ENCODE data around the gene DCBLD2.
A peak's percentile ranks its signal among the peaks of the same experiment; 100 is the strongest.

Gene DCBLD2, protein sequence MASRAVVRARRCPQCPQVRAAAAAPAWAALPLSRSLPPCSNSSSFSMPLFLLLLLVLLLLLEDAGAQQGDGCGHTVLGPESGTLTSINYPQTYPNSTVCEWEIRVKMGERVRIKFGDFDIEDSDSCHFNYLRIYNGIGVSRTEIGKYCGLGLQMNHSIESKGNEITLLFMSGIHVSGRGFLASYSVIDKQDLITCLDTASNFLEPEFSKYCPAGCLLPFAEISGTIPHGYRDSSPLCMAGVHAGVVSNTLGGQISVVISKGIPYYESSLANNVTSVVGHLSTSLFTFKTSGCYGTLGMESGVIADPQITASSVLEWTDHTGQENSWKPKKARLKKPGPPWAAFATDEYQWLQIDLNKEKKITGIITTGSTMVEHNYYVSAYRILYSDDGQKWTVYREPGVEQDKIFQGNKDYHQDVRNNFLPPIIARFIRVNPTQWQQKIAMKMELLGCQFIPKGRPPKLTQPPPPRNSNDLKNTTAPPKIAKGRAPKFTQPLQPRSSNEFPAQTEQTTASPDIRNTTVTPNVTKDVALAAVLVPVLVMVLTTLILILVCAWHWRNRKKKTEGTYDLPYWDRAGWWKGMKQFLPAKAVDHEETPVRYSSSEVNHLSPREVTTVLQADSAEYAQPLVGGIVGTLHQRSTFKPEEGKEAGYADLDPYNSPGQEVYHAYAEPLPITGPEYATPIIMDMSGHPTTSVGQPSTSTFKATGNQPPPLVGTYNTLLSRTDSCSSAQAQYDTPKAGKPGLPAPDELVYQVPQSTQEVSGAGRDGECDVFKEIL

DNA sequence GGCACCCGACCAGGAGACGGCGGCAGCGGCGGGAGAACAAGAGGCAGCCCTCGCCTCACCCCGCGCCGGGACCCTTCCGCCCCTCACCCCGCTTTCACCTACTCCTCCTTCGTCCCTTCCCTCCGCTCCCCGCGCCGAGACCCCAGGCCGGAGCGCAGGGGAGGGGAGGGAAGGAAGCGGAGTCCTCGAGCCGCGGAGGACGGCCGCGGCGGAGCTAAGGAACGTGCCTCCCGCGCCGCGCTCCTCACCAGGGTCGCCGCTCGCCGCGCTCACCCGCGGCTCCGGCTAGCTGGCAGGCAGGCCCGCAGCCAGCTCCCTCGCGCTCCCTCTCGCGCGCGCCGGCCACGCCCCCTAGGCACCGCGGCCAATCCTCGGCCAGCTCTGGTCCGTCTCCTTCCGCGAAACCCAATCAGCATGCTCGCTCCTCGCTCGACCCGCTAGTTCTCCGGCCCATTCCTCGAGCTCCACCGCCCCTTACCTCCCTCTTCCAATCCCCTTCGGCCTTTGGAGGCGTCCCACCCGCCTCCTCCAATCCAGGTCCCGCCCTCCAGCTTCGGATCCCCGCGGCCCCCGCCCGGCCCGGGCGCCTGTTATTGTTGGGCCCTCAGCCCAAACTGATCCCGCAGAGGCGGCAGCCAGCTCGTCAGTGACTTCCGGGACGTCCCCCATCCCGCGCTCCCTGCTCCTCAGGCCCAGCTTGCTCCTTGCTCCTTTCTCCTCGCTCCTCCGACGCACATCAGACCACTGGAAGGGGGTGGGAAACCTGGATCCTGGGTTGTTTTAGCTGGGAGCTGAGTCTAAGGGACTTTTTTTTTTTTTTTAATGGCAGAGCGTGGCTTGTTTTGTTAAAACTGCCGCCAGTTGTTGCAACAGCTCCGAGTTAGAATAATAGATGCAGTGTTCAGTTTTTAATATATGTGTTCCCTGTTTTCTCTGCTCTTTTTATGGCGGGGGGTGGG is at the start of gene DCBLD2:
DCBLD2 (minus strand) TSS at position 304 of the 959 bp plus-strand sequence. CDS start 369 bp downstream, outside the sequence.
- peak; percentile 98 for DNase-seq (ENCODE audit: low spot score)

DNA sequence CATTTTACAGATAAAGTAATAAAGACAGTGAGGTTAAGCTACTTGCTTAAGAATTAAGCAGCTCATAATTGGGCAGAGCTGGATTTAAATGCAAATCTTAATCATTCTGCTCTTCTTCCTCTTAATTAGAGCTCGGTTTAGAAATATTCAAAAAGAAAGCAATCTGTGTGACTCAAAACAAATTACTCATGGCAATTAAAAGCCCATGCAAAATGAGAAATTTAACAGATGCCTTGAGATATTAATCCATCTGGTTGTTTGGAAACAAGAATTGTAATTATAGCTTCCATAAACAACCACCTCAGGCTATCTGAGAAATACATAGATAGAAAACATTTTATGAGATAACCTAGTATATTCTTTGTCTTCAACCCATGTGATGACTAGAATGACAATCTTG is 44.2 kb upstream of the DCBLD2 start:
- DNase-seq (ENCODE audit: low spot score) = no peak

DNA sequence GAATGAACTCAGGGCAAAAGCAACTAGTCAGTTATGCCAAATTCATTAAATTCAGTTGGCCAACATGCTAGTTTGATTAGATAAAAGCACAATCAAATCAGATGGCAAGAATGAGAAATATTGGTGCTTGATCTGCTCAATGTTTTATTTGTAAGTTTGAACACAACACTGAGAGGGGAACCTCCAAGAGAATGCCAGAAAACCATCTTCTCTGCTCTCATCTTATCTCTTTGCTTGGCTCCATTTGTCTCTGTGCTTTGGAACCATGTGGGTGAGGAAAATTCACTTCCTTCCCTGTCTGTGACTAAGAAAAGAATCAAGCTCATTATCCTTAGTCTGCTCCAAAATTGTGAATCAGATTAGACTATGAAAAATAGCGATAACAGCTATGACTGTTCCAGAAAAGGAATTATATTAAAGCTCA is 43.6 kb upstream of the DCBLD2 start:
- no peak for DNase-seq (ENCODE audit: low spot score)

DNA sequence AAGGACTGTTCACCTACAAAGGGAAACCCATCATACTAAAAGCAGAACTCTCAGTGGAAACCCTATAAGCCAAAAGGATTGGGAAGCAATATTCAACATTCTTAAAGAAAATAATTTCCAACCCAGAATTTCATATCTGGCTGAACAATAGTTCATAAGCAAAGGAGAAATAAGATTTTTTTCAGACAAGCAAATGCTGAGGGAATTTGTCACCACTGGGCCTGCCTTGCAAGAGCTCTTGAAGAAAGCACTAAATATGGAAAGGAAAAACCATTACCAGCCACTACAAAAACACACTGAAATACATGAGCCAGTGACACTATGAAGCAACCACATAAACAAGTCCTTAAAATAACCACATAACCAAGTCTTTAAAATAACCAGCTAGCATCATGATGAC is 28.9 kb upstream of the DCBLD2 start:
- DNase-seq (ENCODE audit: low spot score) = no peak

DNA sequence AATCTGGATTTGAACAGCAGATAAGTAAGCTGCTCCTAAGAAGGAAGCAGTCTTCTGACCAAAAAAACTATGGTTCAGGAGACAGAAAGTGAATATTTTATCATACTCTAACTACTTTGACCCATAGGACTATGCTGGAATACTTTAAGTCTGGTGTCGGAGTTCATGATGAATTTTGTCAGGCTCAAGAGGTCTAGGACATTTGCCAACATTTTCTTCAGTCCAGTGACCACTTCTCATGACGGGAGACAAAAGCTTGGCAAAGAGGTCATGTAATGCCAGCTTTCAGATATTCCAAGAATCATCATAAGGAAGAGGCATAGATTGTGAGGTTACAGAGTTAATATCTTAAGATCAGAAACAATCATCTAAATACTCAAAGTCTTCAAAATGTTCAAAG is 20.5 kb upstream of the DCBLD2 start:
- no peak for DNase-seq (ENCODE audit: low spot score)

DNA sequence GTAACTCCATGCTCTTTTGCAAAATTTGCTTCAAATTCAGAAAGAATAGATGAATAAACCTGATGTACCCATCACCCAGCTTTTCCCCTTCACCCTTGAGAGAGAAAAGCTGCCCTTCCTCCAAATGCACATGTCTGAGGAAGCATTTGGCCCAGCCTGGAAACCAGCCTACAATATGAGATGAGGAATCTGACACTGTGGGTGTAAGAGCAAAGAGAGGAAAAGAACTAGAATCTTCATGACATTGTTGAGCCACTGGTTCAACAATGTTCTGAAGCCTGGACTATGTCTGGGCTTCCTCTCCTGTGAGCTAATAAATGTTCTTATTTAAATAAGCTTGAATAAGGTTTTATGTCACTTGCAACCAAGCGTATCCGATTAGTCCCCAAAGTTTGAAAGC is 18.7 kb upstream of the DCBLD2 start:
- no peak for DNase-seq (ENCODE audit: low spot score)

DNA sequence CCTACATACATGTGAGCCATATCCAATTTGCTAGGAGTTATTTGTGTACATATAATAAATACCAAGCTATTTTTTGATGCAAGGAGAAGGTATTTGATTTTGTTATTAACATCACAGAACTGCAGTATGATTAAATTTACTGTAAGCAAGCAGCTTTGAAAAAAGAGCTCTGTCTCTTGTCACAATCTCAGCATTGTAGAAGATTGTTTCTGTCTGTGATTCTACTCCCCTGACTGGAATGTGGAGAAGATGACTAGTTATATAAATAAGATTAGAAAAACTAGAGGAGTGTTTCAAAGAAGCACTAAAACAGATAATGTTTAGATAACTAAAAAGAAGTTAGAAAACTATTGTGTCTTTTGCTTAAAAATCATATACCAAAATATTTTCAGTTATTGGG is 17.1 kb upstream of the DCBLD2 start:
- DNase-seq (ENCODE audit: low spot score) = peak; percentile 23

DNA sequence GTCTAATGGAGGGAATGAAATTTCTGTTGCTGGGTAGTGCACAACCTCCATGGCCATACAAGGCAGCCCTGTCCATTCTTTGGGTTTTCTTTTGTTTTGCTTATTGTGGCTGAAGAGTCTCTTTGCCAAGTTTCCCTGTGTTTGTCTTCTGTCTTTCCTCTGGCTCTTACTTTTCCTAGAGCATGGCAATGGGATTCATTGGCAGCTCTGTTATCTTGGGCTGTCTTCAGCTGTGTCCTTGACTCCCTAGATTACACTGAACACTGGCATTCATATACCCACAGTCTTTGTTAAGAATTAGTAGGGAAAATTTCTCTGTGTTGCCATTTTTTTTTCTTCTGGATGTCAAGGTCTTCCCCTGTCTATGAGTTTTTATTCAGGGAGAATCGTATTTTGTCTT is 16.1 kb upstream of the DCBLD2 start:
- no peak for DNase-seq (ENCODE audit: low spot score)

DNA sequence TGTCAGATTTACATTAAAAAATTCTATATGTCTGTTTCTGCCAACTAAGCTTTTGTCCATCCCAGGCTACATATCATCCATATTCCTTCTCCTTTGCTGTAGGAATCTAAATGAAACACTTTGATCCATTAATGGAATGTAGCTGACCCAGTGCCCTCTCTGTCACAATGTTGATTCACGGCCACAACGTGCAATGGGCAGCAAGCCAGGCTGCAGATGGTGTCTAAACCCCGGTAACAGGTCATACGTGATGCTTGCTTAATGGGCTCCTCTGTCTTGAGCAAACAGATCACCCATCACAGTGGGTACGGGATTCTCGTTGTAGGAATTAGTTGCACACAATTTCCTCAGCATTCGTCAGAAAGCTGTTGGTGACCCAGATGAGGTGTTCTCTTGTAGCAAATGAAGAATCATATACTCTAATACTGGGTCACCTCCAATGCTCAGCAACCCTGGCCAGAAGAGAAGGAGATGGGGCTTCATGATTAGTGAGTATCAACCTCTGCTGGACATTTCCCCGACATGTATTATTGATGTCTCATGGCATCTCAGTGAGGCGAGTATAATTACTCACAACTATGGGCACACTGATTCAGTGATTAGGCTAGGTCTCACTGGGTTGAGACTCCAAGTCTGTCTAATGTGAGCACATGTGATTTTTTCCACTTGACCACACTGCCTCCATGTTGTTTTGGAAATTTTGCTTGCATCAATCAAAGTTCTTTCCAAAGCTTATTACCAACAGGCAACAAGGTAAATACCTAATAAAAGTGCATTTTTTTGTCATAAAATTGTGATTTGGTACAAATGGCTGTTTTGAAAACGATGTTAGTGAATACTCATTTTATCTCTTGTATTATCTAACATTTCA is 12.9 kb upstream of the DCBLD2 start:
- DNase-seq (ENCODE audit: low spot score) = no peak

DNA sequence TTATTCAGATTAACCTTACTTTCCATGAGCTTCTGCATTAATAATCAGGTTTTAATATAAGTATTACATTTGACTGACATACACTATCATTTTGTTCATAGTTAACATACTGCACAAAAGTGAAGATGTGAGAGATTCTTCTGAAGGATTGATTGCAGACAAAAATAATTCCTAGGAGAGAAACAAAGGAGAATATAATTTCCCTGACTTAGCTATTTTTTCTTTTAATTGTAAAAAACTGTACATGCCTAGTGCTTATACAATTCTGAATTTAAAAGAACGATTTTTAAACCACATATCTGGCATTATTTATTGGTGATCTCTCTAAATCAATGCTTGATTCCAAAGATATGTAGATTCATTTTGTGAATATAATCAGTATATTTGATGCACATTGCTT is 11.0 kb upstream of the DCBLD2 start:
- DNase-seq (ENCODE audit: low spot score) = no peak

DNA sequence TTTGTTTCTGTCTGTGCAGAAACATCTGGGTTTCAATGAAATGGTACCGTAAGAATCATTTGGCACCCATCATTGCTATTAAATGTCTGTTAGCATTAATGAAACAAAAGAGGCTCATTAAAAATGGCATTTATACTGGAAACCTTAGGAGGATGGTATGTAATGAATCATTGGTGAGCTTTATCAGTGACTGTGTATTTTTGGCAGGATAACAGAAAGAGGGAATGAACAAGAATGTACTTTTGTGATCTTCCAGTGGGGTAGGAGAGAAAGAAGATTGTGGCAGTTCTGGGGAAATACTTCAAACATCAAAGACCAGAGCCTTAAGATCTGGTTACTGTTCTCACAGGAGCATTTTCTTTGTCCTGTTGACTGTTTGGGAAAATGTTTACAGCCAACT is 4.7 kb upstream of the DCBLD2 start:
- DNase-seq (ENCODE audit: low spot score) = peak; percentile 56

DNA sequence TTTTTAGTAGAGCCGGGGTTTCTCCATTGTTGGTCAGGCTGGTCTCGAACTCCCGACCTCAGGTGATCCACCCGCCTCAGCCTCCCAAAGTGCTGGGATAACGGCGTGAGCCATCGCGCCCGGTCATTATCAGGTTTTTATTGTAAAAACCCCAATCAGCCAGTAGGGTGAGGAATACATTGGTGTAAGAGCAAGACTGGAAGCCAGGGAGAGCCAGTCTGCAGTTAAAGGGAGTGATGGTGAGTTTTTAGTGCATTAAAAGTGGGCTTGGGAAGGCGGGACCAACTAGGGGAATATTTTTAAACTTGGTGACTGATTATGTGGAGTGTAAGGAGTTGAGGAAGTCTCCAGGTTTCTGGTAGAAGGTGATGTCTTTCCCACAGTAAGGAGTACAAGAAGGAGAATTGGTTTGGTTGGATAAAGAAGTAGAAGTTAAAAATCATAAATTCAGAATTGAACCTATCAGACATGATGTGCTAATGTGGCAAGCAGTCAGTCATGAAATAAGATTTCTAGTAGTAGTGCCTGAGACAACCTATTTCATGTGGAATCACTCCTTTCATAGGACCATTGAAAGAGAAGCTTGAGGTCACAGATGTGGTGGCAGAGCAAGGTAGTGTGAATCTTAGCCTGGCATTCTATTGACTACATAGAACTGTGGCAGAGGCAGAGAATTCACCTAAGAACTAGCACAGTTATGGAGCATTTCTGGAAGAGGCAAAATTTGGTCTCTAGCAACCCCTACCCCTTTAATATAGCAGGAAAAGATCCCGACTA is 2.4 kb upstream of the DCBLD2 start:
- no peak for DNase-seq (ENCODE audit: low spot score)

DNA sequence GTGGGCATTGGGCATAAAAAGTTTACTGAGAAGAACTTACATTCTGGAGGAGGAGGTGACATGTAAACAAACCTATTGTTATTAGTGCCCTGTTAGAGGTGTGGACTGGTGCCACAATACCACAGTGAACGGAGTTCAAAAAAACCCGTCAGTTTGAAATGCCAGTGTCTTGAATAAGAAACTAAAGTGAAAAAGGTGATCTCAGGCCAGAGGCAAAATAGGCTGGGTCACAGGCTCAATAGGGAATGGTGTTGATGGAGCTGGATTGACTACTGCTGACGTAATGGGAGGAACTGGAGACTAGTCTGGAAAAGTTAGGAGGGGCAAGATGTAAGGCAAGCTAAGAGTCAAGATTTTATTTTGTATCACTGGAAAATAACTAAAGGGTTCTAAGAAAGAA is 1.6 kb upstream of the DCBLD2 start:
- no peak for DNase-seq (ENCODE audit: low spot score)

DNA sequence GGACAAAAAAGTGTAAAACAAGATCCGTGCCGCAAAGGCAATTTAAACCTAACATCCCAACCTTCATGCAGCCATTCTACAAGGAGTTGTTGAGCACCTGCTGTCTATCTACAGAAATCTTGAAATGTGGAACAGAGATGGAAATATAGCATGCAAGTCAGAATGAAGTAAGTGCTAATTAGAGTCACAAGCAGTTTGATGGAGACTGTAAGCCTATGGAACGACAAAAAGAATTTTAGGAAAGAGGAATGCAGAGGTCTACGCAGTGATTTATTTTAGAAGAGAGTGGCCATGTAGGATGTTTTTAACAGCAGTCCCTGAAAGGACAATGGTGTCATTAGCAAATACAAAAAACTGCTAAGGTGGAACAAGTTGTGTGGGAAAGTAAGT is 851 bp upstream of the DCBLD2 start:
- no peak for DNase-seq (ENCODE audit: low spot score)

DNA sequence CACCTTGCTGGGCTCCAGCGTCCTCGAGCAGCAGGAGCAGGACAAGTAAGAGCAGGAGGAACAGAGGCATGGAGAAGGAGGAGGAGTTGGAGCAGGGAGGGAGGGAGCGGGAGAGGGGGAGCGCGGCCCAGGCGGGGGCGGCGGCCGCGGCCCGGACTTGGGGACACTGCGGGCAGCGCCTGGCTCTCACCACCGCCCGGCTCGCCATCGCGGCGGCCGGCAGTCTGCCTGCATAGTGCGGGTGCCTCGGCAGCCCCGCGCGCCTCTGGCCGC is 440 bp downstream of the DCBLD2 start:
- DNase-seq (ENCODE audit: low spot score) = peak; percentile 63

DNA sequence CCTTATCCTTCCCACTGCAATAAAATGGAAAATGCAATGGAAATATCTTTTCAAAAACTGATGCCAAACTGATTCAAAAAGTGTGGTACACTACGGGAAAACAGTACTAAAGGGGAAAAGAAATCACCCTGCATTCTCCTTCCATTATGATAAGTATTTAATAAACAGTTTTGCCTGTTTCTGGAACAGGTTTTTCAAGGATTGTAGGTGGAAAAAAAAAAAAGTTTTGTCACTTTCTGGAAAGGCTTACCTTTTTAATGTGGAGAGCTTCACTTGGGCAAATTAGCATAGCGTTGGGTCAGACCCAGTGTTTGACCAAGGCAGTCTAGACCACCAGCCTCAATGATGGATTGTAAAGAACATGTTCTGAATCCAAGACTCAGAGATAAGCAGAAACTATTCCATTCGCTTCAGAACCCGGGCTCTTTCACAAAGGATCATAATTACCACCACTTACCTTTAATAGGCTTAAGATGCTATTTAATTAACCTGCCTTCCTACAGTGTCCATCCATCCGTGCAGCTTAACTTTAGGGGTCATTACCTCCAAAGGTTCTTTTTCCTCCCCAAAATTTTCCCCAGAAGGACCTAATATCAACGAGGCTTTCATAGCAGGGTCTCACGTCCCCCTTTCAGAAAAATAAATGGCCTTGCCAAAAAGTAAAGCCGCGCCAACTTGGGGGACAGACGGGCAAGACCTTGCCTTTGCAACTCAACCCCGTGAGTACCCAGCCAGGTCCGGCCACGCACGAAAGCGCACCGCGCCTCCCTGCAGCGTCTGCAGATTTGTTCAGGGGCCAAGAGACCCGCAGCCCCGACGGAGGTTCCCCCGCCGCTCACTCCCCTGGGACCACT is 1.0 kb downstream of the DCBLD2 start:
- DNase-seq (ENCODE audit: low spot score) = no peak

DNA sequence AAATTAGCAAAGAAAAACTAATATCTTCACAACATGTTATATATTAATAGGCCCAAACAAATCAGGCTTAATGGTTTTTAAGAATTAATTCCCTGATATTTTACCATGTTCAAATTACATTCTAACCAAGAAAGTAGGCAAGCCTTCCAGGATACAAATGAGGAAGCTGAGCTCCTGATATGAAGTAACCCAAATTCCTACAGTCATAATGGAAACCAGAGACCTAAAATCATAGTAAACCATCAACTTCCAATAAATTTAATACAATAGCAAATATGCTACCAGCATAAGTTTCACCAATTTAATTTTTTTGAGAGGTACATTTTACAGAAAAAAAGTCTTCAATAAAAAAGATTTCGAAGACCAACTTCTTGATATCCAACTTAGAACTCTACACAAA is 3.8 kb downstream of the DCBLD2 start:
- no peak for DNase-seq (ENCODE audit: low spot score)

DNA sequence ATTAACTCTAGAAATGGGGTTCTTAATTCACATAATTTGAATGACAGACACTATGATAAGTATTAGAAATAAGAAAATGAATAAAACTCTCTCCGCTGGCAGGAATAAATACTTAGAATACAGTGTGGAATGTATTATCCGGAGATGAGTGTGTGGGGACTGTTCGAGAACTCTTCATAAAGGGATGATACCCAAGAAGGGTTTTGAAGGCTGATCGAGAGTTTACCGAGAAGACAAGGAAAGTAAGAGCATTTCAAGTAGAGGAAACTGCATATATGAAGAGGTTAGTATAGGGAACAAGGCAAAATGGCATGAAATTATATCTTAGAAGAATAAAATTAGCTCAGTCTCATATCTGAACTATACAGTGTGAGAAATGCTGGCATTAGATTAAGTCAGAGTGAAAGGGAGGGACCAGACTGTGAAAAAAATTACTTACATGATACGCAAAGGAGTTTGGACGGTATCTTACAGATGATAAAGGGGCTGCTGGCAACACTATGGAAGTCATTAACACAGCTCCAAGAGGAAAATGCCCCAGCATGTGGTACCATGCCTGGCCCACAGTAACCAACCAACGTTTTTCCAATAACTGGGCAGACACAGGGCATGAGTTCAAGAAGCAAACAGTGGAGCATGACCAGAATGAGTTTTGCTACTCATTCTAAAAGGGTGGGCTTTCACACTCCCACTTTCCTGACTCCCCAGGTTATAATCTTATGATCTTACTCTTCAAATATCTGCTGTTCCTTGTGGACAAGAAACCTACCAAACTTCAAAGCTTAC is 6.5 kb downstream of the DCBLD2 start:
- DNase-seq (ENCODE audit: low spot score) = no peak

DNA sequence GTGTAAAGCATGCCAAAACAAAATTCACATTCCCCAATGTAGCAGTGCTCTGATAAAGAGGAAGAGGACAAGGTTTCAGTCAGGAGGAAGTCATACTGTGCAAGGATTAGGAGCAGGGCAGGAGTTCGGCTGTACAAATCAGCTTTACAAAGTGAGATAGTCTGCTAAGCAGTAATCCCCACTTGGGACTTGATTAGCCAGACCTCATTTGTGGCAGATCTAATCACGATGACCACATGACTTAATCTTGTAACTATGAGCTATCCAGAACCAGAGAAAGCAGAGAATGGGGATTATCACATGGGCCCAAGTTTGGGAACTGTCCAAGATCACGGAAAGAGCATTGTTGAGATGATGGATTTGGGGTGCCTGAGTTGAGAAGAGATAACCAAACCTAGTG is 7.8 kb downstream of the DCBLD2 start:
- DNase-seq (ENCODE audit: low spot score) = no peak

Data from AG08396 (cell line).